Measurements from ENCODE around the gene ASAP3.

- TF ChIP-seq CTCF (IDR thresholded peaks at IDR 0.05), result no peak
- no peak for TF ChIP-seq EZH2 (IDR thresholded peaks at IDR 0.05)
Observed at GRCh38 chr1:23462766-23463165, 21.2 kb downstream of the ASAP3 start.

All from neural progenitor cell (in vitro differentiated cells).